Measurements from ENCODE around the gene ABHD17A.

Gene ABHD17A

GRCh38 chr19:1924320-1924961 lies 39.1 kb upstream of the ABHD17A start:
- no peak for TF ChIP-seq CTCF (IDR thresholded peaks at IDR 0.05; ENCODE audit: low read depth, low read length, missing control alignments)
- no peak overlapping the region for H3K4me3 ChIP-seq (replicated peaks; ENCODE audit: low read depth, low read length)
- no peak for DNase-seq (ENCODE audit: extremely low read depth, low read depth)

- no peak for TF ChIP-seq CTCF (IDR thresholded peaks at IDR 0.05; ENCODE audit: low read depth, low read length, missing control alignments)
Observed at GRCh38 chr19:1923319-1923718, 38.0 kb upstream of the ABHD17A start.

GRCh38 chr19:1922803-1923202 lies 37.5 kb upstream of the ABHD17A start:
- DNase-seq (ENCODE audit: extremely low read depth, low read depth), result no peak
- no peak overlapping the region for H3K4me3 ChIP-seq (replicated peaks; ENCODE audit: low read depth, low read length)
- no peak for TF ChIP-seq CTCF (IDR thresholded peaks at IDR 0.05; ENCODE audit: low read depth, low read length, missing control alignments)

More at GRCh38 chr19:1923319-1923718, 38.0 kb upstream of the ABHD17A start:
- DNase-seq (ENCODE audit: extremely low read depth, low read depth), result no peak
- H3K4me3 ChIP-seq (replicated peaks; ENCODE audit: low read depth, low read length), result no peak overlapping the region

- DNase-seq (ENCODE audit: extremely low read depth, low read depth), result no peak
- no peak for TF ChIP-seq CTCF (IDR thresholded peaks at IDR 0.05; ENCODE audit: low read depth, low read length, missing control alignments)
- no peak overlapping the region for H3K4me3 ChIP-seq (replicated peaks; ENCODE audit: low read depth, low read length)
Observed at GRCh38 chr19:1921825-1922224, 36.5 kb upstream of the ABHD17A start.

GRCh38 chr19:1921326-1921725 lies 36.0 kb upstream of the ABHD17A start:
- TF ChIP-seq CTCF (IDR thresholded peaks at IDR 0.05; ENCODE audit: low read depth, low read length, missing control alignments), result no peak
- DNase-seq (ENCODE audit: extremely low read depth, low read depth), result no peak
- H3K4me3 ChIP-seq (replicated peaks; ENCODE audit: low read depth, low read length), result no peak overlapping the region

GRCh38 chr19:1920644-1921043 lies 35.3 kb upstream of the ABHD17A start:
- TF ChIP-seq CTCF (IDR thresholded peaks at IDR 0.05; ENCODE audit: low read depth, low read length, missing control alignments), result no peak

GRCh38 chr19:1918975-1919374 lies 33.7 kb upstream of the ABHD17A start:
- no peak for DNase-seq (ENCODE audit: extremely low read depth, low read depth)
- no peak overlapping the region for H3K4me3 ChIP-seq (replicated peaks; ENCODE audit: low read depth, low read length)
- TF ChIP-seq CTCF (IDR thresholded peaks at IDR 0.05; ENCODE audit: low read depth, low read length, missing control alignments), result no peak

More at GRCh38 chr19:1920644-1921043, 35.3 kb upstream of the ABHD17A start:
- no peak for DNase-seq (ENCODE audit: extremely low read depth, low read depth)
- no peak overlapping the region for H3K4me3 ChIP-seq (replicated peaks; ENCODE audit: low read depth, low read length)
